ENCODE measurements around the gene SULT2B1.

The SULT2B1 gene

GRCh38 chr19:48633148-48634035 lies 81.4 kb downstream of the SULT2B1 start:
- no peak for DNase-seq (ENCODE audit: low read depth in 2 of 2, low spot score in 1 of 2)

GRCh38 chr19:48634036-48634342 lies 82.0 kb downstream of the SULT2B1 start:
- no peak for DNase-seq (ENCODE audit: low read depth in 2 of 2, low spot score in 1 of 2)

GRCh38 chr19:48634424-48635262 lies 82.7 kb downstream of the SULT2B1 start:
- peak; percentile 65 to 82 for DNase-seq (ENCODE audit: low read depth in 2 of 2, low spot score in 1 of 2)

GRCh38 chr19:48635263-48635965 lies 83.4 kb downstream of the SULT2B1 start:
- DNase-seq (ENCODE audit: low read depth in 2 of 2, low spot score in 1 of 2), result peak in 1 of 2 donors; percentile 59

- DNase-seq (ENCODE audit: low read depth in 2 of 2, low spot score in 1 of 2), result no peak
These were observed 84.2 kb downstream of the SULT2B1 start for GRCh38 chr19:48635966-48636858.

- DNase-seq (ENCODE audit: low read depth in 2 of 2, low spot score in 1 of 2), result no peak
These were observed 85.0 kb downstream of the SULT2B1 start, which contains the start of gene DBP for GRCh38 chr19:48636859-48637448. TSS of gene DBP (minus strand) at chr19:48637379. CDS start at chr19:48636994, 385 bp downstream.

GRCh38 chr19:48637449-48637947 lies 85.5 kb downstream of the SULT2B1 start:
- peak; percentile 98 to 99 for DNase-seq (ENCODE audit: low read depth in 2 of 2, low spot score in 1 of 2)

GRCh38 chr19:48637948-48638830 lies 86.2 kb downstream of the SULT2B1 start:
- DNase-seq (ENCODE audit: low read depth in 2 of 2, low spot score in 1 of 2), result peak in 1 of 2 donors; percentile 69

- DNase-seq (ENCODE audit: low read depth in 2 of 2, low spot score in 1 of 2), result no peak
These were observed 86.9 kb downstream of the SULT2B1 start for GRCh38 chr19:48638831-48639381.

GRCh38 chr19:48639483-48640375 lies 87.8 kb downstream of the SULT2B1 start:
- no peak for DNase-seq (ENCODE audit: low read depth in 2 of 2, low spot score in 1 of 2)

- DNase-seq (ENCODE audit: low read depth in 2 of 2, low spot score in 1 of 2), result no peak
These were observed 89.9 kb downstream of the SULT2B1 start for GRCh38 chr19:48641850-48642249.

- DNase-seq (ENCODE audit: low read depth in 2 of 2, low spot score in 1 of 2), result no peak
These were observed 90.9 kb downstream of the SULT2B1 start for GRCh38 chr19:48642862-48643261.

GRCh38 chr19:48644355-48644754 lies 92.4 kb downstream of the SULT2B1 start:
- no peak for DNase-seq (ENCODE audit: low read depth in 2 of 2, low spot score in 1 of 2)

GRCh38 chr19:48644839-48645619 lies 93.1 kb downstream of the SULT2B1 start:
- peak in 1 of 2 donors; percentile 58 for DNase-seq (ENCODE audit: low read depth in 2 of 2, low spot score in 1 of 2)

- DNase-seq (ENCODE audit: low read depth in 2 of 2, low spot score in 1 of 2), result no peak
These were observed 93.6 kb downstream of the SULT2B1 start for GRCh38 chr19:48645620-48646000.

GRCh38 chr19:48646001-48646721 lies 94.2 kb downstream of the SULT2B1 start, which contains the start of gene CA11:
TSS of gene CA11 (minus strand) at chr19:48646187. CDS start at chr19:48645632, 555 bp downstream.
- peak; percentile 77 to 79 for DNase-seq (ENCODE audit: low read depth in 2 of 2, low spot score in 1 of 2)
